ENCODE measurements around the gene CAP2. TPM values are rescaled to one million over a fixed set of nuclear protein-coding genes. Genes with fewer than 3 reads are reported as not detected.
"Not testable (repeated sequence)": the region's sequence is repeated elsewhere in the genome, so short reads cannot be mapped to it uniquely, and the experiment has no call there.

CAP2 gene
- polyA plus RNA-seq, 4 donors = 13.4 to 15.6 (median 14.0) TPM

GRCh38 chr6:17432356-17432755, 39.0 kb downstream of the CAP2 start:
- DNase-seq (ENCODE audit: low read depth in 4 of 4, low spot score in 3 of 4) = no peak

GRCh38 chr6:17439243-17439993, 46.0 kb downstream of the CAP2 start:
- DNase-seq (ENCODE audit: low read depth in 4 of 4, low spot score in 3 of 4) = no peak

GRCh38 chr6:17440811-17441210, 47.4 kb downstream of the CAP2 start:
- DNase-seq (ENCODE audit: low read depth in 4 of 4, low spot score in 3 of 4) = not testable (repeated sequence)

GRCh38 chr6:17442196-17442595, 48.8 kb downstream of the CAP2 start:
- DNase-seq (ENCODE audit: low read depth in 4 of 4, low spot score in 3 of 4) = no peak

- no peak for DNase-seq (ENCODE audit: low read depth in 4 of 4, low spot score in 3 of 4)
Observed at GRCh38 chr6:17446713-17447112, 53.3 kb downstream of the CAP2 start.

GRCh38 chr6:17448165-17448564, 54.8 kb downstream of the CAP2 start:
- DNase-seq (ENCODE audit: low read depth in 4 of 4, low spot score in 3 of 4) = no peak

GRCh38 chr6:17450397-17450796, 57.0 kb downstream of the CAP2 start:
- no peak for DNase-seq (ENCODE audit: low read depth in 4 of 4, low spot score in 3 of 4)

- peak in 1 of 4 donors; percentile 67 for DNase-seq (ENCODE audit: low read depth in 4 of 4, low spot score in 3 of 4)
Observed at GRCh38 chr6:17450832-17451231, 57.4 kb downstream of the CAP2 start.

- no peak for DNase-seq (ENCODE audit: low read depth in 4 of 4, low spot score in 3 of 4)
Observed at GRCh38 chr6:17452096-17452495, 58.7 kb downstream of the CAP2 start.

- no peak for DNase-seq (ENCODE audit: low read depth in 4 of 4, low spot score in 3 of 4)
Observed at GRCh38 chr6:17454316-17455005, 61.1 kb downstream of the CAP2 start.

- no peak for DNase-seq (ENCODE audit: low read depth in 4 of 4, low spot score in 3 of 4)
Observed at GRCh38 chr6:17455919-17456318, 62.5 kb downstream of the CAP2 start.

GRCh38 chr6:17456711-17457110, 63.3 kb downstream of the CAP2 start:
- no peak for DNase-seq (ENCODE audit: low read depth in 4 of 4, low spot score in 3 of 4)

GRCh38 chr6:17457405-17457804, 64.0 kb downstream of the CAP2 start:
- no peak for DNase-seq (ENCODE audit: low read depth in 4 of 4, low spot score in 3 of 4)

- no peak for DNase-seq (ENCODE audit: low read depth in 4 of 4, low spot score in 3 of 4)
Observed at GRCh38 chr6:17457956-17458355, 64.6 kb downstream of the CAP2 start.

GRCh38 chr6:17458966-17459365, 65.6 kb downstream of the CAP2 start:
- DNase-seq (ENCODE audit: low read depth in 4 of 4, low spot score in 3 of 4) = no peak

- no peak for DNase-seq (ENCODE audit: low read depth in 4 of 4, low spot score in 3 of 4)
Observed at GRCh38 chr6:17460862-17461261, 67.5 kb downstream of the CAP2 start.

GRCh38 chr6:17466147-17466546, 72.8 kb downstream of the CAP2 start:
- DNase-seq (ENCODE audit: low read depth in 4 of 4, low spot score in 3 of 4) = no peak

GRCh38 chr6:17466707-17467106, 73.3 kb downstream of the CAP2 start:
- no peak for DNase-seq (ENCODE audit: low read depth in 4 of 4, low spot score in 3 of 4)

GRCh38 chr6:17469006-17469832, 75.8 kb downstream of the CAP2 start:
- no peak for DNase-seq (ENCODE audit: low read depth in 4 of 4, low spot score in 3 of 4)

GRCh38 chr6:17470202-17470937, 77.0 kb downstream of the CAP2 start:
- DNase-seq (ENCODE audit: low read depth in 4 of 4, low spot score in 3 of 4) = no peak

GRCh38 chr6:17470938-17471327, 77.5 kb downstream of the CAP2 start:
- DNase-seq (ENCODE audit: low read depth in 4 of 4, low spot score in 3 of 4) = no peak

All from left renal pelvis (tissue), 4 donors.